Peyer's patch (tissue), 4 donors: ENCODE data around the gene BMPR1A.

Experiments
- CTCF ChIP-seq, 6 experiments: fragments of 450-650 bp in 4 of 6; fragments of 200-600 bp in 2 of 6; sonication (generic) in 1 of 6; IDR thresholded peaks; one replicate each; pipeline ENCODE4 v1.5.1; 2017 to 2019; ENCODE audit warnings: antibody characterized with exemption in 6 of 6, mild to moderate bottlenecking in 3 of 6, moderate library complexity in 1 of 6
- POLR2A ChIP-seq, 2 donors: fragments of 450-650 bp; IDR thresholded peaks; one replicate each; pipeline ENCODE4 v1.5.1; 2017; ENCODE audit warnings: antibody characterized with exemption in 2 of 2, mild to moderate bottlenecking in 2 of 2, moderate library complexity in 2 of 2

- TF ChIP-seq CTCF (IDR thresholded peaks at IDR 0.05), result no peak
- no peak for TF ChIP-seq POLR2A (IDR thresholded peaks at IDR 0.05)
Observed at GRCh38 chr10:86773498-86773897, 17.1 kb downstream of the BMPR1A start.
